Sigmoid colon (tissue), 7 donors: ENCODE data around the gene CYTH3. TPM values are rescaled to one million over a fixed set of nuclear protein-coding genes. Genes with fewer than 3 reads are reported as not detected.
A peak's percentile ranks its signal among the peaks of the same experiment; 100 is the strongest.

Experiments used
- DNase-seq: peaks from one replicate; pipeline ENCODE4 v3.0.0-alpha.2; 2019
- H3K27ac ChIP-seq, 4 donors: fragments of 200-600 bp; sonication (generic); one replicate each; pipeline ENCODE4 v1.5.1; 2016 to 2019; ENCODE audit warnings: mild to moderate bottlenecking in 1 of 4
- H3K27me3 ChIP-seq, 3 donors: fragments of 200-600 bp; sonication (generic); one replicate each; pipeline ENCODE4 v1.5.1; 2019; ENCODE audit warnings: mild to moderate bottlenecking in 1 of 3
- H3K36me3 ChIP-seq, 4 donors: fragments of 200-600 bp; sonication (generic); one replicate each; pipeline ENCODE4 v1.5.1; 2016 to 2019
- H3K4me1 ChIP-seq, 4 donors: fragments of 200-600 bp; sonication (generic); one replicate each; pipeline ENCODE4 v1.5.1; 2017 to 2019
- H3K4me3 ChIP-seq, 4 donors: fragments of 200-600 bp; sonication (generic); one replicate each; pipeline ENCODE4 v1.5.1; 2017 to 2019; ENCODE audit warnings: mild to moderate bottlenecking in 2 of 4, moderate library complexity in 1 of 4
- H3K9me3 ChIP-seq, 4 donors: fragments of 200-600 bp in 3 of 4; sonication (generic) in 3 of 4; one replicate each; pipeline versions ENCODE4 v1.5.1 to v1.6.1; 2013 to 2019
- CTCF ChIP-seq, 4 experiments: fragments of 450-650 bp in 3 of 4; fragments of 200-600 bp in 1 of 4; IDR thresholded peaks; one replicate each; pipeline ENCODE4 v1.5.1; 2016 to 2019; ENCODE audit warnings: antibody characterized with exemption in 4 of 4, mild to moderate bottlenecking in 3 of 4, moderate library complexity in 2 of 4
- EP300 ChIP-seq, 4 donors: sonication (generic); formaldehyde crosslinking; IDR thresholded peaks; one replicate each; pipeline ENCODE4 v1.6.1; 2017; ENCODE audit warnings: antibody characterized with exemption in 4 of 4
- POLR2A ChIP-seq, 2 donors: fragments of 450-650 bp; IDR thresholded peaks; one replicate each; pipeline ENCODE4 v1.6.1; 2016; ENCODE audit warnings: antibody characterized with exemption in 2 of 2, mild to moderate bottlenecking in 2 of 2, moderate library complexity in 2 of 2
- POLR2AphosphoS5 ChIP-seq, 4 donors: sonication (generic); formaldehyde crosslinking; IDR thresholded peaks; one replicate each; pipeline ENCODE4 v1.6.1; 2017; ENCODE audit warnings: antibody characterized with exemption in 4 of 4
- WGBS, 2 donors: extraction: QIAGEN DNeasy Blood & Tissue Kit; methylation state at CpG; one replicate each; pipeline ENCODE4 v1.1.7; 2013; 5-methylcytosine and 5-hydroxymethylcytosine counted together
- intact Hi-C: fragments of 100-400 bp; cut with DNase I; formaldehyde crosslinking; loops from one replicate; pipeline ENCODE4 v1.15.1; 2023
- polyA plus RNA-seq, 3 donors: library from polyadenylated mRNA; stranded (reverse); fragments of 200-250 nt; gene quantifications; one replicate each; pipeline ENCODE4 v1.2.3, GENCODE V29; 2013
- total RNA-seq, 4 donors: library from RNA; depleted of rRNA; stranded (reverse); fragments of >200 nt; gene quantifications; one replicate each; pipeline ENCODE4 v1.1.0, GENCODE V29; 2016
- donor health status: healthy with polysubstance abuse.
- donor health status: Bipolar disorder and iron deficiency.
- donor health status: healthy.

Gene CYTH3
- total and polyA plus RNA-seq, 7 donors: 6.5 to 34.8 (median 27.1) TPM

- Histone ChIP-seq H3K27me3 (no peaks in the 10 kb centered on the region), H3K4me3 (no peak overlapping the region), H3K27ac (peak overlapping the region; percentile 58 to 74 (median 64)), H3K4me1 (peaks cover 0 to 29% (median 15%) of the 10 kb centered on the region in 4 donors), H3K36me3 (peaks cover 14 to 79% (median 24%) of the 10 kb centered on the region in 4 donors), H3K9me3 (no peaks in the 10 kb centered on the region)
- TF ChIP-seq EP300 (IDR thresholded peaks at IDR 0.05): no peak
- no peak for TF ChIP-seq POLR2A (IDR thresholded peaks at IDR 0.05)
- TF ChIP-seq CTCF (IDR thresholded peaks at IDR 0.05): no peak
- TF ChIP-seq POLR2AphosphoS5 (IDR thresholded peaks at IDR 0.05): no peak
- WGBS, 2 donors: 86 to 91% methylated on average over 24 of the region's 24 CpGs
- intact Hi-C loops: loop anchor here (1.0 to 2.0 kb wide), 2 partner anchors 111 to 164 kb away; no protein-coding TSS in a partner anchor
- peak; percentile 58 for DNase-seq
Observed at GRCh38 chr7:6159524-6160031, 112.8 kb downstream of the CYTH3 start.

GRCh38 chr7:6159097-6159483 lies 113.3 kb downstream of the CYTH3 start:
- no peaks in the 10 kb centered on the region for H3K27me3 ChIP-seq
- H3K9me3 ChIP-seq: no peaks in the 10 kb centered on the region
- intact Hi-C loops: no loop called here
- DNase-seq: no peak
- H3K36me3 ChIP-seq: peaks cover 19 to 79% (median 26%) of the 10 kb centered on the region in 4 donors
- no peak for TF ChIP-seq CTCF (IDR thresholded peaks at IDR 0.05)
- TF ChIP-seq EP300 (IDR thresholded peaks at IDR 0.05): no peak
- TF ChIP-seq POLR2A (IDR thresholded peaks at IDR 0.05): no peak
- TF ChIP-seq POLR2AphosphoS5 (IDR thresholded peaks at IDR 0.05): no peak
- H3K4me1 ChIP-seq: peaks cover 0 to 29% (median 15%) of the 10 kb centered on the region in 4 donors
- no peak overlapping the region for H3K4me3 ChIP-seq
- no peak overlapping the region for H3K27ac ChIP-seq
- 90 to 91% methylated on average over 11 of the region's 11 CpGs for WGBS, 2 donors

GRCh38 chr7:6158424-6159096 lies 113.9 kb downstream of the CYTH3 start:
- no peaks in the 10 kb centered on the region for H3K9me3 ChIP-seq
- H3K4me3 ChIP-seq: no peak overlapping the region
- H3K27ac ChIP-seq: no peak overlapping the region
- H3K27me3 ChIP-seq: no peaks in the 10 kb centered on the region
- TF ChIP-seq CTCF (IDR thresholded peaks at IDR 0.05) (no peak), POLR2AphosphoS5 (IDR thresholded peaks at IDR 0.05) (no peak), POLR2A (IDR thresholded peaks at IDR 0.05) (no peak), EP300 (IDR thresholded peaks at IDR 0.05) (no peak)
- WGBS, 2 donors: 93% methylated on average over 29 of the region's 29 CpGs
- H3K4me1 ChIP-seq: peaks cover 0 to 29% (median 15%) of the 10 kb centered on the region in 4 donors
- intact Hi-C loops: no loop called here
- DNase-seq: peak; percentile 64
- H3K36me3 ChIP-seq: peaks cover 23 to 79% (median 28%) of the 10 kb centered on the region in 4 donors

GRCh38 chr7:6157685-6158423 lies 114.6 kb downstream of the CYTH3 start:
- Histone ChIP-seq H3K36me3 (peaks cover 23 to 79% (median 26%) of the 10 kb centered on the region in 4 donors), H3K4me3 (no peak overlapping the region), H3K9me3 (no peaks in the 10 kb centered on the region), H3K4me1 (peaks cover 0 to 29% (median 15%) of the 10 kb centered on the region in 4 donors), H3K27me3 (no peaks in the 10 kb centered on the region), H3K27ac (no peak overlapping the region)
- TF ChIP-seq POLR2AphosphoS5 (IDR thresholded peaks at IDR 0.05) (no peak), POLR2A (IDR thresholded peaks at IDR 0.05) (no peak), EP300 (IDR thresholded peaks at IDR 0.05) (no peak), CTCF (IDR thresholded peaks at IDR 0.05) (no peak)
- 94 to 96% methylated on average over 28 of the region's 28 CpGs for WGBS, 2 donors
- DNase-seq: peak; percentile 53
- intact Hi-C loops: no loop called here
